A204.1 (cell line): ENCODE measurements around the gene ZNF92.
"Not testable (repeated sequence)": the region's sequence is repeated elsewhere in the genome, so short reads cannot be mapped to it uniquely, and the experiment has no call there.

Experiments used
- FAIRE-seq: peaks from 2 replicates; lab custom pipeline; 2012; peaks lifted over from hg19 to GRCh38; lab: Jason Lieb, UNC

ZNF92 gene

GRCh38 chr7:65373608-65374351 is at the start of gene ZNF92:
ZNF92 (plus strand) TSS chr7:65373855; CDS start chr7:65373998, 143 bp downstream.
- peak; percentile 96 for FAIRE-seq

- FAIRE-seq: no peak
Observed at GRCh38 chr7:65325793-65326432, 47.7 kb upstream of the ZNF92 start.

- FAIRE-seq: no peak
Observed at GRCh38 chr7:65338346-65338745, 35.3 kb upstream of the ZNF92 start.

GRCh38 chr7:65339257-65339656 is 34.4 kb upstream of the ZNF92 start:
- no peak for FAIRE-seq

- FAIRE-seq: no peak
Observed at GRCh38 chr7:65342723-65343629, 30.7 kb upstream of the ZNF92 start.

GRCh38 chr7:65344541-65344940 is 29.1 kb upstream of the ZNF92 start:
- FAIRE-seq: not testable (repeated sequence)

- FAIRE-seq: no peak
Observed at GRCh38 chr7:65354263-65354662, 19.4 kb upstream of the ZNF92 start.

GRCh38 chr7:65369843-65370242 is 3.8 kb upstream of the ZNF92 start:
- FAIRE-seq: no peak

GRCh38 chr7:65371468-65371867 is 2.2 kb upstream of the ZNF92 start:
- no peak for FAIRE-seq

GRCh38 chr7:65379318-65379717 is 5.7 kb downstream of the ZNF92 start:
- FAIRE-seq: no peak

- no peak for FAIRE-seq
Observed at GRCh38 chr7:65381742-65382141, 8.1 kb downstream of the ZNF92 start.

GRCh38 chr7:65382452-65382851 is 8.8 kb downstream of the ZNF92 start:
- no peak for FAIRE-seq

GRCh38 chr7:65387891-65388290 is 14.2 kb downstream of the ZNF92 start:
- FAIRE-seq: no peak

- FAIRE-seq: no peak
Observed at GRCh38 chr7:65390588-65390987, 16.9 kb downstream of the ZNF92 start.

GRCh38 chr7:65397730-65398142 is 24.1 kb downstream of the ZNF92 start:
- FAIRE-seq: no peak

- not testable (repeated sequence) for FAIRE-seq
Observed at GRCh38 chr7:65398671-65399070, 25.0 kb downstream of the ZNF92 start.

- FAIRE-seq: not testable (repeated sequence)
Observed at GRCh38 chr7:65399101-65399500, 25.4 kb downstream of the ZNF92 start.

GRCh38 chr7:65404020-65404419 is 30.4 kb downstream of the ZNF92 start:
- no peak for FAIRE-seq

GRCh38 chr7:65406706-65407105 is 33.1 kb downstream of the ZNF92 start:
- FAIRE-seq: not testable (repeated sequence)

GRCh38 chr7:65409363-65409762 is 35.7 kb downstream of the ZNF92 start:
- FAIRE-seq: no peak

- no peak for FAIRE-seq
Observed at GRCh38 chr7:65411249-65411648, 37.6 kb downstream of the ZNF92 start.

- FAIRE-seq: no peak
Observed at GRCh38 chr7:65422670-65423069, 49.0 kb downstream of the ZNF92 start.

GRCh38 chr7:65423286-65423685 is 49.6 kb downstream of the ZNF92 start:
- not testable (repeated sequence) for FAIRE-seq
